OCI-LY1 (cell line): ENCODE results near the gene NRP1.

ENCODE experiments used
- EZH2 ChIP-seq: fragments of 200-600 bp; sonication (generic), shearing (Covaris generic); IDR thresholded peaks from 2 replicates; pipeline ENCODE4 v1.8.0; 2017; ENCODE audit warnings: borderline replicate concordance, mixed run types, mild to moderate bottlenecking, antibody characterized with exemption, low read length, moderate library complexity, mixed read lengths
- TF ChIP-seq, protein P1 (sequence below): fragments of 200-600 bp; sonication (generic), shearing (Covaris generic); IDR thresholded peaks from 2 replicates; pipeline ENCODE4 v1.5.1; 2017; ENCODE audit warnings: mild to moderate bottlenecking, antibody characterized with exemption, low read length, moderate library complexity, mixed read lengths

DNA sequence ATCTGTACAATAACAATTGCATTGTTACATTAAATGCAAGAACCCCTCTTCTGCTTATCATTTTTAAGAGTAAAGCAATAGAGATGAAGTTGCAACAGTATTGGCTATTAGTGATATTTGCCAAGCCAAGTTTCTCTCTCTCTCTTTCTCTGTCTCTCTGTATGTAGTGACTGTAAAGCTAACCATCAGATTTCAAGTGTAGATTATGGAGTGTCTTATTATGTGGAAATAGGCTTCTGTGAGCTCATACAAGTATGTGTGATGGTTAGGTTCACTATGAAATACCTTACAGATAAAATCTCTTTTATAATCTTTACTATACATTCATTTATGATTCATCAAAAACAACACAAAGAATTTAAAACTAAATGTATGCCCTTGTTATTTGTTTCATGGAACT is 28.6 kb upstream of the NRP1 start:
- TF ChIP-seq, protein P1, sequence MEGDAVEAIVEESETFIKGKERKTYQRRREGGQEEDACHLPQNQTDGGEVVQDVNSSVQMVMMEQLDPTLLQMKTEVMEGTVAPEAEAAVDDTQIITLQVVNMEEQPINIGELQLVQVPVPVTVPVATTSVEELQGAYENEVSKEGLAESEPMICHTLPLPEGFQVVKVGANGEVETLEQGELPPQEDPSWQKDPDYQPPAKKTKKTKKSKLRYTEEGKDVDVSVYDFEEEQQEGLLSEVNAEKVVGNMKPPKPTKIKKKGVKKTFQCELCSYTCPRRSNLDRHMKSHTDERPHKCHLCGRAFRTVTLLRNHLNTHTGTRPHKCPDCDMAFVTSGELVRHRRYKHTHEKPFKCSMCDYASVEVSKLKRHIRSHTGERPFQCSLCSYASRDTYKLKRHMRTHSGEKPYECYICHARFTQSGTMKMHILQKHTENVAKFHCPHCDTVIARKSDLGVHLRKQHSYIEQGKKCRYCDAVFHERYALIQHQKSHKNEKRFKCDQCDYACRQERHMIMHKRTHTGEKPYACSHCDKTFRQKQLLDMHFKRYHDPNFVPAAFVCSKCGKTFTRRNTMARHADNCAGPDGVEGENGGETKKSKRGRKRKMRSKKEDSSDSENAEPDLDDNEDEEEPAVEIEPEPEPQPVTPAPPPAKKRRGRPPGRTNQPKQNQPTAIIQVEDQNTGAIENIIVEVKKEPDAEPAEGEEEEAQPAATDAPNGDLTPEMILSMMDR: no peak
- TF ChIP-seq EZH2: no peak
